Natural killer cell treated with Interleukin-12 subunit alpha and Interleukin-12 subunit beta and Interleukin-15 and Interleukin-18, amount 100 ng/mL, for 72 hours (primary cell): ENCODE measurements around the gene PRM2. TPM values are rescaled to one million over a fixed set of nuclear protein-coding genes. Genes with fewer than 3 reads are reported as not detected.
"Not testable (repeated sequence)": the region's sequence is repeated elsewhere in the genome, so short reads cannot be mapped to it uniquely, and the experiment has no call there.

Experiments used
- ATAC-seq, 2 donors: fragments of 150-1000 bp; cut with Tn5 transposase in 1 of 2; sonication (Bioruptor Pico), chemical (Tn5 transposase) in 1 of 2; 2 replicates each; pipeline ENCODE4 v1.10.0; 2021
- DNase-seq: peaks from one replicate; pipeline ENCODE4 v3.0.0; 2022; ENCODE audit warnings: low spot score
- H3K27ac Mint-ChIP-seq, 2 donors: 1 replicate in 1 of 2; 2 replicates in 1 of 2; pipeline ENCODE4 v1.8.0; 2022; ENCODE audit warnings: mixed read lengths in 2 of 2, mild to moderate bottlenecking in 1 of 2, moderate library complexity in 1 of 2
- H3K27me3 Mint-ChIP-seq, 2 donors: 1 replicate in 1 of 2; 2 replicates in 1 of 2; pipeline ENCODE4 v1.8.0; 2022; ENCODE audit warnings: mixed read lengths in 2 of 2
- H3K36me3 Mint-ChIP-seq: one replicate; pipeline ENCODE4 v1.8.0; 2022; ENCODE audit warnings: mixed read lengths
- H3K4me1 Mint-ChIP-seq, 2 donors: 1 replicate in 1 of 2; 2 replicates in 1 of 2; pipeline ENCODE4 v1.8.0; 2022; ENCODE audit warnings: low read depth in 2 of 2, mixed read lengths in 2 of 2, mild to moderate bottlenecking in 1 of 2
- H3K4me3 Mint-ChIP-seq: one replicate; pipeline ENCODE4 v1.8.0; 2022; ENCODE audit warnings: mixed read lengths
- H3K9me3 Mint-ChIP-seq: 2 replicates; pipeline ENCODE4 v1.8.0; 2022; ENCODE audit warnings: mixed read lengths
- total RNA-seq, 2 donors: library from RNA; stranded (reverse); gene quantifications; one replicate each; pipeline ENCODE4 v1.2.3, GENCODE V29; 2022

Gene PRM2
- total RNA-seq, 2 donors from 2014 or later, result not detected

DNA sequence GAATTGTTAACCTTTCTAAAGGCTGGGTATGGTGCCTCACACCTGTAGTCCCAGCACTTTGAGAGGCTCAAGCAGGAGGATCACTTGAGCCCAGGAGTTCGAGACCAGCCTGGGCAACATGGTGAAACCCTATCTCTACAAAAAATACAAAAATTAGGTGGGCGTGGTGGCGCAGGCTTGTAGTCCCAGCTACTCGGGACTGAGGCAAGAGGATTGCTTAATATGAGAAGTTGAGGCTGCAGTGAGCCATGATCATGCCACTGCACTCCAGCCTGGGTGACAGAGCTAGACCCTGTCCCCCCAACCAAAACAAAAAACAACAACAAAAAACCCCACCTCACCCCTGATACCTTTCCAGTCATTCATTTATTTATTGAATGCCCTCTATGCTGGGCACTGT, 13.4 kb upstream of the PRM2 start:
- not testable (repeated sequence) for ATAC-seq, DNase-seq, H3K36me3 Mint-ChIP-seq, H3K9me3 Mint-ChIP-seq, H3K4me3 Mint-ChIP-seq
- Mint-ChIP-seq H3K27ac (peak overlapping the region in 1 of 2 donors; percentile 14), H3K27me3 (peaks cover 60 to 79% of the 10 kb centered on the region in 2 donors), H3K4me1 (peaks cover 19 to 38% of the 10 kb centered on the region in 2 donors)

DNA sequence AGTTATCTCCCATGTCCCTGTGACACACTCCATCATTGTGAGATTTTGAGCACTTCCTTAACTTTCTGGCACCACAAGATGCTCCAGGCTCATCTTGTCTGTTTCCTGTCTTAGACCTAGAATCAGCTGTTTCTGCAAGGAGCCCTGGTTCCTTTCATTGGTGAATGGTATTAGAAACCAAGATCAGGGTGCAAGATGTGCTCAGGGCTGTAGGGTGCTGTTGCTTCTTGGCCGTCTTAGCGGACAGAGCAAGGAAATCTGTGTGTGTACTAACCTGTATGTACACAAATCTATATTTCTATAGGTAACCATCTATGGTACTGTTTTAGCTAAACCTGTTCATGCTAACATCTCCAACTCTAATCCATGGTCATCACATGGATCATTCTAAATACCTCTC, 12.9 kb upstream of the PRM2 start:
- H3K27ac Mint-ChIP-seq, result peak overlapping the region in 1 of 2 donors; percentile 29
- no peaks in the 10 kb centered on the region for H3K9me3 Mint-ChIP-seq
- H3K27me3 Mint-ChIP-seq, result peaks cover 60 to 79% of the 10 kb centered on the region in 2 donors
- H3K36me3 Mint-ChIP-seq, result no peaks in the 10 kb centered on the region
- H3K4me1 Mint-ChIP-seq, result peaks cover 19 to 38% of the 10 kb centered on the region in 2 donors
- H3K4me3 Mint-ChIP-seq, result no peak overlapping the region
- DNase-seq, result no peak
- ATAC-seq, result no peak

DNA sequence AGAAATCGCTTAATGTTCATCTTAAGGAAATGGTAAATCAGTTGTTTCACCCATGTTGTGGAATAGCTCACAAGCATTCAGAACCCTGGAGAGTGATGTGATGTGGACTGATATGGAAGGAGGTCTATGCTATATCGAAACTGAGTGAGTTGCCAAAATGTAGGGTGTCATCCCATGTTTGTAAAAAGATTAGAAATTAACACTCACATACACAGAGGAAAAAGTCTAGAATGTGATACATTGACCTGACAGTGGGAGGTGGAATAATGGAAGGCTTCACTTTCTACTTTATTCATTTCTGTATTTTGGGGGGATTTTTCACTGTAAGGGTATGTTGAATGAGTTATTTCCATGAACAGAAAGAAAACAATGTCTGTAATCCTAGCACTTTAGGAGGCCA, 9.6 kb upstream of the PRM2 start:
- Mint-ChIP-seq H3K4me1 (peaks cover 19 to 27% of the 10 kb centered on the region in 2 donors), H3K9me3 (no peaks in the 10 kb centered on the region), H3K36me3 (no peaks in the 10 kb centered on the region), H3K27ac (peak overlapping the region in 1 of 2 donors; percentile 54), H3K4me3 (peak overlapping the region; percentile 38), H3K27me3 (peaks cover 49 to 68% of the 10 kb centered on the region in 2 donors)
- ATAC-seq (peak; percentile 44 to 52), DNase-seq (no peak)

DNA sequence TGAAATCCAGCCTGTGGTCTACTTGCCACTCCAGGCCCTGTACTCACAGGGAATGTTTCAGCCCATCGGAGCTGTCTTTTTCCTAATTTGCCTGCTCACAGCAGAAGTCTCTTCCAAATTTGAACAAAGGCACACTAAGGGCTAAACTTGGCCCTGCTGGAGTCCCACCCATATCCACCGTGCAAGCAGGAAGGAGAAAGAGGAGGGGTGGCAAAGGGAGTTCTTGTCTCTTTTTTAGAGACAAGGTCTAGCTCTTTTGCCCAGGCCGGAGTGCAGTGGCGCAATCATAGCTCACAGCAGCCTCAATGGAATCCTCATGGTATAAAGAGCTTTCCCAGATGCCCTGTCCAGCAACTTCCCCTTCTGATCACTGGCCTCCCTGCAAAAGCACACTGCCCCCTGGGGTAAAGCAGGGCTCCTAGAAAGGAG, 7.6 kb upstream of the PRM2 start:
- ATAC-seq, result no peak

DNA sequence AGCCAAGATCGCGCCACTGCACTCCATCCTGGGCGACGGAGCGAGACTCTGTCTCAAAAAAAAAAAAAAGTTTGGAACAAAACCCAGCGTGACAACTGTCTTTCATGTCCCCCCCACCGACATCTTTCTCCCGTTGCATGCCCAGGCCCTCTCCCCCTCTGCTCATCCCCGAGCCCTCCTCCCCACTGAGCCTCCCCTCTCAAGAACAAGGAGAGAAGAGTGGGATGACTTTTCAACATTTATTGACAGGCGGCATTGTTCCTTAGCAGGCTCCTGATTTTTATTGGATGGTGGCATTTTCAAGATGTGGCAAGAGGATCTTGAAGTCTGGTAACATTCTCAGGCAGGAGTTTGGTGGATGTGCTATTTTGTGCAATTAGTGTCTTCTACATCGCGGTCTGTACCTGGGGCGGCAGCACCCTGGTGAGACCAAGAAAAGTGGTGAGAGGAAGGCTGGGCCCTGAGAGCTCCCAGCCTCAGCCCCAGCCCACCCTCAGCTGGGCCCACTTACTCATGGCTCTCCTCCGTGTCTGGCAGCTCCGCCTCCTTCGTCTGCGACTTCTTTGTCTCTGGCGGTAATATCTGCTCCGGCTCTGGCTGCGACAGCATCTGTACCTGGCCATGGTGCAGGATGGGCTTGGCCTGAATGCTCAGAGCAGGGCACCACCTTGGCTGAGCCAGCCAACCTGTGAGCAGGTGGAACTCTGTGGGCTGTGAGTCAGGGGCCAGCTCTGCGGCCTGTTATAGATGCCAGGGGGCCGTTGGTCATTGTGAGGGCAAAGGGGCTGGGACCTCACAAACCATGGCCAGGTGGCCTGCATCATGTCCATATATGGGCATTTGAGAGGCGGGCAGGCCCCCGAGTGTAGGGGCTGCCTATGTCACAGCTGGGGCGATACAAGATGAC, 4.6 kb upstream of the PRM2 start, which contains the start of gene PRM1:
TSS of gene PRM1 (minus strand) at position 715 of the 907 bp plus-strand sequence. CDS start at position 623, 92 bp downstream.
- DNase-seq, result no peak
- peaks cover 8 to 10% of the 10 kb centered on the region in 2 donors for H3K4me1 Mint-ChIP-seq
- peaks cover 32% of the 10 kb centered on the region in 2 donors for H3K27me3 Mint-ChIP-seq
- H3K27ac Mint-ChIP-seq, result peak within 1 kb of the TSS in 1 of 2 donors; percentile 19
- no peak within 1 kb of the TSS for H3K4me3 Mint-ChIP-seq
- no peaks in the 10 kb centered on the region for H3K36me3 Mint-ChIP-seq
- ATAC-seq, result no peak
- no peaks in the 10 kb centered on the region for H3K9me3 Mint-ChIP-seq

More for the DNA sequence above, 7.6 kb upstream of the PRM2 start:
- Mint-ChIP-seq H3K36me3 (no peaks in the 10 kb centered on the region), H3K27me3 (peaks cover 39 to 49% of the 10 kb centered on the region in 2 donors), H3K4me1 (peaks cover 19 to 24% of the 10 kb centered on the region in 2 donors), H3K9me3 (no peaks in the 10 kb centered on the region), H3K27ac (no peak overlapping the region), H3K4me3 (no peak overlapping the region)
- no peak for DNase-seq

DNA sequence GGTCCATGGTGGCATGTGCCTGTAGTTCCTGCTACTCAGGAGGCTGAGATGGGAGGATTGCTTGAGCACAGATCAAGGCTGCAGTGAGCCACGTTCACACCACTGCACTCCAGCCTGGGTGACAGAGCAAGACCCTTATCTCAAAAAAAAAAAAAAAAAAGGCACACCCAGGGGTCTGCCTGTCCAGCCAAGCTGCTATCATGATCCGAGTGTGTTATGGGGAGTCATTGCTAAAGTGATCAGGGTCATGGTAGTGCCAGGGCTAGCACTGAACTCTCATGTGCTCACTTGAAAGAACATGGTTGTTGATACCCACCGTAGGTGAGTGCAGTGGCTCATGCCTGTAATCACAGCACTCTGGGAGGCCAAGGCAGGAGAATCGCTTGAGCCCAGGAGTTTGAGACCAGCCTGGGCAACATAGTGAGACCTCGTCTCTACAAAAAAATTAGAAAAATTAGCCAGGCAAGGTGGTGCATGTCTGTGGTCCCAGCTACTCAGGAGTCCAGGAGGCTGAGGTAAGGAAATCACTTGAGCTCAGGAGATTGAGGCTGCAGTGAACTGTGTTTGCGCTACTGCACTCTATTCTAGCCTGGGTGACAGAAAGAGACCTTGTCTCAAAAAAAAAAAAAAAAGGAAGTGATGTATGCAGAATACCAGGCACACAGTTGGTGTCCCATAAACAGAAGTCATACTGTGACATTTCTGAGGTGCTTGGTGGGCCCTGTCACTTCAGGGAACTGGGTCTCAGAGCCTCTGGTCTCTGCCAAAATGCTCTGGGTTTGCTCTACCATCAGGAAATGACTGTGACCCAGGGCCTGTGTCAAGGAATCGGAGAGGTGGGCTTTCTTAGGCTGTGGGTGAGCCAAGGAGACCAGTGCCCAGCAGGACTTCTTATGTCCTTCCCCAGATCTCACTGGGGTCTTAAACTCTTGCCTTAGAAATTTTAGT, 2.7 kb upstream of the PRM2 start:
- no peak overlapping the region for H3K4me3 Mint-ChIP-seq
- no peaks in the 10 kb centered on the region for H3K36me3 Mint-ChIP-seq
- H3K9me3 Mint-ChIP-seq, result no peaks in the 10 kb centered on the region
- H3K4me1 Mint-ChIP-seq, result no peaks in the 10 kb centered on the region
- DNase-seq, result no peak
- ATAC-seq, result peak in 1 of 2 donors; percentile 29
- peak overlapping the region; percentile 19 to 64 for H3K27ac Mint-ChIP-seq
- peaks cover 22 to 27% of the 10 kb centered on the region in 2 donors for H3K27me3 Mint-ChIP-seq

DNA sequence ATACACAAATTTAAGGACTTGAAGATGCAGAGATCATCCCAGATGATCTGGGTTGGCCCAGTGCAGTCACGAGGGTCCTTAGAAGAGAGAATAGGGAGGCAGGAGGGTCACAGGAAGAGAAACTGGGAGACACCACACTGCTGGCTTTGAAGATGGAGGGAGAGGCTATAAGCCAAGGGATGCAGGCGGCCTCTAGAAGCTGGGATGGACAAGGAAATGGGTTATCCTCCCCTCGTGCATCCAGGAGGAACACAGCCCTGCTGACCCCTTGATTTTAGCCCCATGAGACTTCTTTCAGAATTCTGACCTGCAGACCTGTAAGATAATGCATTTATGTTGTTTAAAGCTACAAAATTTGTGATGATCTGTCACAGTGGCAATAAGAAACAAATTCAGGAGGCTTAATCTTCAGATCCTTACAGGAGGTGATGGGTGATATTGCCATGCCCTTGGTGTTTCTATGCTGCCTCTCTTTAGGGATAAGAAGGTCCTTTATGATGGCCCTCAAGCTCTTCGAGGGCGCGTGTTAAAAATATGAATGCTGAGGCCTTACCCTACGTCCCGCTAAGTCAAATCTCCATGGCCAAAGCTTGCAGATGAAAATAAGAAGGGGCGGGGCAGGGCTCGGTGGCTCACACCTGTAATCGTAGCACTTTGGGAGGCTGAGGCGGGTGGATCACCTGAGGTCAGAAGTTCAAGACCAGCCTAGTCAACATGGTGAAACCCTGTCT, 1.5 kb upstream of the PRM2 start:
- Mint-ChIP-seq H3K9me3 (no peaks in the 10 kb centered on the region), H3K27ac (no peak overlapping the region), H3K4me1 (no peaks in the 10 kb centered on the region), H3K4me3 (no peak overlapping the region), H3K27me3 (peaks cover 16 to 23% of the 10 kb centered on the region in 2 donors), H3K36me3 (no peaks in the 10 kb centered on the region)
- ATAC-seq (no peak), DNase-seq (no peak)

DNA sequence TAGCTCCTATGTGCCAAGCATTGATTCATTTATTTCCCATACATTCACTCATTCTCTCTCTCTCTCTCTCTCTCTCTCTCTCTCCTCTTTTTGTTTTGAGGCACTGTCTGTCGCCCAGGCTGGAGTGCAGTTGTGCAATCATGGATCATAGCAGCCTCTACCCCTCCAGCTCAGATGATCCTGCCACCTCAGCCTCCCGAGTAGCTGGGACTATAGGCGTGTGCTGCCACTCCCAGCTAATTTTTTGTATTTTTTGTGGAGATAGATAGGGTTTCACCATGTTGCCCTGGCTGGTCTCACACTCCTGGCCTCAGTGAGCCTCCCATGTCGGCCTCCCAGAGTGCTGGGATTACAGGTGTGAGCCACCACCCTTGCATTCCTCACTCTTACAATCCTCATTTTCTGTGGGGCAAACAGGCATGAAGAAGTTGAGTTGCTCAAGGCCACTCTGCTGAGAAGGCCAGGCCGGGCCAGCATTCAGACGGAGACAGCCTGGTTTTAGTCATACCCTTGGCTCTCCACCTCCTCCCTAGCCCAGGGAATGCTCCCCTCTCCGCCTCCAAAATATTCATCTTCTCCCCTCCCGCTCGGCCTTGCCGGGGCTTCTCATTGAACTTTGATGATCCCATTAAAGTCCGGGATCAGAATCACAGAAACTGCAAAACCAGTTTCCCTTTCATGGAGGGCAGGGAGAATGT, 765 bp upstream of the PRM2 start:
- no peak for ATAC-seq
- H3K4me1 Mint-ChIP-seq, result no peaks in the 10 kb centered on the region
- H3K27ac Mint-ChIP-seq, result no peak overlapping the region
- H3K27me3 Mint-ChIP-seq, result peaks cover 9 to 20% of the 10 kb centered on the region in 2 donors
- H3K4me3 Mint-ChIP-seq, result no peak overlapping the region
- no peak for DNase-seq
- H3K9me3 Mint-ChIP-seq, result no peaks in the 10 kb centered on the region
- no peaks in the 10 kb centered on the region for H3K36me3 Mint-ChIP-seq

DNA sequence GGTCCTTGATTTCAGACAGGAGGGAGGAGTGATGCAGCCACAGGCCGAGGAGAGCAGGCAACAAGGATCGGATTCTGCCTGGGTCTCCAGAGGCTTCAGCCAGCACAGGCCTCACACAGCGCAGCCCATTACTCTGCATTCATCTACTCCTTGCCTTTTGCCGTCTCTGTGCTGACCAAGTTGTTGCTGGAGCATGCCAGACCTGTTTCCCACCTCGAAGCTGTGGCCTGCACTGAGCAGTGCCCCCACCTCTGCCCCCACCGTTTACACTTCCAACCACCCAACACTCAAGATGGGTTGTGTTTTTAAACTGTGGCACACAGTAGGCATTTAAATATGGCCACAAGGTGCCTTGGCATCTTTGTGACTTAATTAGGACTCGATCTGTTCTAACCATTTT, 1.3 kb downstream of the PRM2 start:
- ATAC-seq (no peak), DNase-seq (no peak)
- no peak overlapping the region for H3K4me3 Mint-ChIP-seq
- H3K27me3 Mint-ChIP-seq, result peaks cover 18 to 21% of the 10 kb centered on the region in 2 donors
- no peaks in the 10 kb centered on the region for H3K36me3 Mint-ChIP-seq
- H3K9me3 Mint-ChIP-seq, result no peaks in the 10 kb centered on the region
- no peak overlapping the region for H3K27ac Mint-ChIP-seq
- no peaks in the 10 kb centered on the region for H3K4me1 Mint-ChIP-seq

DNA sequence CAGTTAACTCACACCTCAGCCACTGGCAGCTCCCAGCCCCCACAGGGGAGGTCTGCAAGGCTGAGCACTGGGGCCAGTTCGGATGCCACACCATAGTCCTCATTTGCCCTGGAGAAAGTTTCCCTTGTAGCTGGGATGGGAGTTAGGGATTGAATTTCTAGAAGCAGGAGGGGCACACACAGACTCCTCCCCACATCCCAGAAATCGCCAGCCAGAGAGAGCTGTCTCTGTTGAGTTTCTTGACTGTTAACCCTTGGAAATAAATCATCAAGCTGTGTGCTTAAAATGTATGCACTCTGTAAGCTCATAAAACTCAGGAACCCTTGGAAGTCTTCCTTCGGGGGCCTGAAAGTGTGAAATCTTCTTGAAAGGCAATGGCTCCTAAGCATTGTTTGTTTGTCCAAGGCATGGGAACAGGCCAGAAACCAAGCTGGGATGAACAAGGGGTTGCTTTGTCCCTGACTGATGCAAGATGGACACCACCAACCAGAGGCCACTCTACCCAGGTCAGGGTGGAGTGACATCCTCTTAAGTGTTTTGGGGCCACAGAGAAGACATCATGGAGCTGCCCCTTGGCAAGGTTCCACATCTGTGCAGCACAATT, 2.5 kb downstream of the PRM2 start:
- Mint-ChIP-seq H3K4me3 (no peak overlapping the region), H3K27me3 (peaks cover 21 to 22% of the 10 kb centered on the region in 2 donors), H3K36me3 (no peaks in the 10 kb centered on the region), H3K4me1 (no peaks in the 10 kb centered on the region), H3K9me3 (no peaks in the 10 kb centered on the region), H3K27ac (no peak overlapping the region)
- no peak for DNase-seq
- no peak for ATAC-seq

DNA sequence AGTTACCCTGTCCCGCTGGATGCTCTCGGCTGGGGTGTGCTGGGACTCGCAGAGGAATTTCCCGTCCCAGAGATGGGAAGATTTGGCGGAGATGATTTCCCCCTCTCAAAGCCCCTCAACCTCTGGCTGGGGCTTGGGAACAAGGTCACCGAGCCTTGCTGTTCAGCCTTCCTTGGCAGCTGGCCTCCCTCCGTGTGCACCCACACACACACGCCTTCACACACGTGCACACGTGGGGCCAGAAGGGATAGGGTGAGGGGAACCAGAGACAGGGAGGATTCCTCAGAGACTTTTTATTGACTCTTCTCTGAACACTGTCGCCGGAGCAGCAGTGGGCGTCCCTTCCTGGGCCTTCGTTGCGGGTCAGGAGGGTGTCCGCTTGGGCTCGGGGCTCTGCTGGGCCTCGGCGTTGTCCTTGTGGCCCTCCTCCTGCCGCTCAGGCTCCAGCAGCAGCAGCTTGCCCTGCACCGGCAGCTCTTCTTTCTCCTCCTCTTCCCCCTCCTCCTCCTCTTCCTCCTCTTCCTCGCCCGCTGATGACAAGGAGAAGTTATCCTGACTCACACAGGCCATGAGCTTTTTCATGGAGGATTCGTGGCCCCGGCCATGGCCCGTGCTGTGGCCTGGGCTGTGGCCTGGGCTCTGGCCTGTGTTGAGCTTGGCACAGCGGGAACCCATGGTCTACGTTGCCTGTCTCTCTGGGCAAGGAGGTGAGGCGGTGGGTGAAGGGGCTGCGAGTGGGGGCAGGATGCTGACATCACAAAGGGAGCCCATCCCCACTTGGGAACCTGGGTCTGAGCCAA, 3.2 kb downstream of the PRM2 start, which contains the start of gene PRM3:
TSS of gene PRM3 (minus strand) at position 709 of the 800 bp plus-strand sequence. CDS start at position 675, 34 bp downstream.
- ATAC-seq (no peak), DNase-seq (no peak)
- Mint-ChIP-seq H3K9me3 (no peaks in the 10 kb centered on the region), H3K27ac (no peak within 1 kb of the TSS), H3K36me3 (no peaks in the 10 kb centered on the region), H3K27me3 (peaks cover 27 to 29% of the 10 kb centered on the region in 2 donors), H3K4me3 (no peak within 1 kb of the TSS), H3K4me1 (no peaks in the 10 kb centered on the region)

DNA sequence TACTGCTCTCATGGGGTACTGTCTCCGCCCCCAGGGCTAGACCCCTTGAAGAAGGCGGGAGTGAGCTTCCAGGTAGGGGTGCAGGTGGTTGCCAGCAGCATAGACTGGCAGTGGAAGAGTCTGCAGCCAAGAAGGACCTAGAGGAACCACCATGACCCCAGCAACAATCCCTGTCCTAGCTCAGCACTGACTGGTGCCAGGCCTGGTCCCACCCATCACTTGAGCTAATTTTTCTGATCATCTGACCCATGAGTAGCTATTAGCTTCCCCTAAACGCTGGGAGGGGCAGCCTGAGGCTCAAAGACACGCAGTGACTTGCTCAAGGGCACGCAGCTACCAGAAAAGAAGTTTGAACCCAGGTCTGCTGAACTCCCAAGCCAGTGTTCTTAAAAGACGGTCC, 3.8 kb downstream of the PRM2 start:
- no peak overlapping the region for H3K4me3 Mint-ChIP-seq
- no peaks in the 10 kb centered on the region for H3K4me1 Mint-ChIP-seq
- DNase-seq (no peak), ATAC-seq (no peak)
- peaks cover 28 to 35% of the 10 kb centered on the region in 2 donors for H3K27me3 Mint-ChIP-seq
- H3K9me3 Mint-ChIP-seq, result no peaks in the 10 kb centered on the region
- H3K36me3 Mint-ChIP-seq, result no peaks in the 10 kb centered on the region
- H3K27ac Mint-ChIP-seq, result no peak overlapping the region
